HG02840 (cell line): ENCODE results near the gene RPRD1B.

ENCODE experiments used
- ATAC-seq: cut with Tn5 transposase; IDR thresholded peaks from one replicate; pipeline ENCODE4 v1.9.1; 2021; ENCODE audit warnings: mild to moderate bottlenecking, moderate library complexity, moderate number of reproducible peaks; ENCODE audit not compliant: unreplicated experiment, low FRiP score

The RPRD1B gene

GRCh38 chr20:38132910-38133501 lies 99.5 kb downstream of the RPRD1B start:
- ATAC-seq = no peak

DNA sequence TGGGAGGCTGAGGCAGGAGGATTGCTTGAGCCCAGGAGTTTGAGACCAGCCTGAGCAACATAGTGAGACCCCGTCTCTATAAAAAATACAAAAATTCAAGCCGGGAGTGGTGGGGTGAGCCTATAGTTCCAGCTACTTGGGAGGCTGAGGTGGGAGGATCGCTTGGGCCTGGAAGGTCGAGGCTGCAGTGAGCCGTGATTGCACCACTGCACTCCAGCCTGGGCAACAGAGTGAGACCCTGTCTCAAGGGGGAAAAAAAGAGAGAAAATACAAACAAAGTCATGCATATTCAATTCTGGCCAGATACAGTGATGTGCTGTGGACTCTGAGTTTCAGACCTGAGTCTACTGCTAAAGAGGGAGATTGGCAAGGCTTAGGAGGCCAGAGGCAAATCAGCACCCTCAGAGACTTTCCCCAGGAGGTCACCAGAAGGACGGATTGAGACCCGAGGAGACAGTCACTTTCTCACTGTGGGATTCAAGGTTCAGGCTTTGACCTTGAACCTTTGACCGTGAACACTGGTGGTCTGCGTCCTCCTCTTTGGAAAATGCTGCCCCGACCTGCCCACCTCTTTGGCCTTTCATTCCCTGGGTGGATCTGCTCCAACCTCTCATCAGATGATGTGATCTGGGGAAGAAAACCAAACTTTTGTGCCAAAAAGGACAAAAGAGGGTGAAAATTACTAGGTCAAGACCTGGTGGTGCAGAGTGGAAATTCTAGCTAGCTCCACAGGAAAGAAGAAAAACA lies 100.3 kb downstream of the RPRD1B start:
- ATAC-seq = no peak

- no peak for ATAC-seq
These were observed 101.1 kb downstream of the RPRD1B start for GRCh38 chr20:38134427-38135270.

DNA sequence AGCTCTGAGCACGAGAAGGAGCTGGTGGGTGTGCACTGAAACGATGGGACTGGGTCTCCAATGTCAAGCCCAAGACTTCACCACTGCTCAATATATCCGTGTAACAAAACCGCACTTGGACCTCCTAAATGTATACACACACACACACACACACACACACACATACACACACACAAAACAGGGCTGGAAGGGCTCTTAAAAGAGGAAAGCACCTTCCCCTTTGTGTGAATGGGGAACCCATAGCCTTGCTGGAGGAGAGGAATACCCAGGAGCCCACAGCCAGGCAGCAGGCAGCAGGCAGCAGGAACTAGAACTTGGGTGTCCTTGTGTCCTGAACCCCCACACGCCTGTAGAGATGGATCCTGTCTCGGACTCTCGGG lies 101.7 kb downstream of the RPRD1B start:
- ATAC-seq = no peak

GRCh38 chr20:38135651-38136420 lies 102.3 kb downstream of the RPRD1B start:
- no peak for ATAC-seq

- ATAC-seq = no peak
These were observed 103.1 kb downstream of the RPRD1B start for GRCh38 chr20:38136421-38137245.

DNA sequence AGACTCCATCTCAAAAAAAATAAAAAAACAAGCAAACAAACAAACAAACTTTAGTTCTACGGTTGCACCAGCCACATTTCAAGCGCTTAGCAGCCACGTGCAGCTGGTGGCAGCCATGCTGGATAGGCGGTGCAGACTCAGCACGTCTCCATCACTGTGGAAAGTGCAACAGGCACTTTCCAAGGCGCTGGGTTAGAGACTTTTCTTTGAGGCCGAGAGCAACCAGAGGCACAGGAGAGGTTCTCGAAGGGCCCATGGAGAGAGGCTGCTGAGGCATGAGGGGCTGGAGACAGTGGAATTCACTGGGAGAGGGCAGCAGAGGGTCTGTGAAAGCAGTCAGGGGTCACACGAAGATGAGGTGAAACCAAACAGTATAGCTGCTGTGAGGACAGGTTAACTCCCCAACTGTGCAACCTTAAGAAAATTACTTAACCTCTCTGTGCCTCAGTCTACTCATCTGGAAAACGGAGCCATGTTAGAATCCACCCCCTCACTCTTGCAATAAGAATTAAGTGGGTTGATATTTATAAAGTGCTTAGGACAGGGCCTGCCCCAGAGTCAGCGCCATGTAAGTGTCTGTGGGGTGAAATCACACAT lies 104.0 kb downstream of the RPRD1B start:
- no peak for ATAC-seq

DNA sequence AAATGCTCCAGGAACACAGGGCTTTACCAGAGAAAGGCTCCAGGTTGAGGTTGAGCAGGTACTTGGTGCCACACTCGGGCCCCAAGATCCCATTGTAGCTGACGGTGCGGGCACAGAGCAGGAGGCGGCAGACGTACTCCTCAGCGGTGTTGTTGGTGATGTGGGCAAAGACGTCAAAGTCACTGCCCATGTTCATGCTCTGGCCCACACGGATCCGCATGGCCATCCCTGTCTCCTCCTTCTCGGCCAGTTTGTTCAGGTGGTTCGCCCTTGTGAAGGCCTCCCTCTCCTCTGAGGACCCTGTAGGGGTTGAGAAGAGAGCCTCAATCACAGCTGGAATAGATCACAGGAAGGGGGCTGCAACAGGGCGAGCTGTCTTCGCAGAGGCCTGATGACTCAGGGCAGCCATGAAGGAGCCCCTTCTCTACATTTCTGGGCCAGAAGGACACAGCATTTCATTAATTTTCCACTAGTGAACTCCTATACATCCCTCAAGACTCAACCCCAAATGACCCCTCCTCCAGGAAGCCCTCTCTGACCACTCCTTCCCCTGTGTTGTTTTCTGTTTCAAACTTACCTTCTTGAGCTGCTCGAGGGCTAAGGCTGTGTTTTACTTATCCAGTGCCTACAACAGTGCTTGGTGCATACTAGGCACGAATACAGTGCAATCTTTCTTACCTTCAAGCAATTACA lies 104.7 kb downstream of the RPRD1B start:
- ATAC-seq = no peak

DNA sequence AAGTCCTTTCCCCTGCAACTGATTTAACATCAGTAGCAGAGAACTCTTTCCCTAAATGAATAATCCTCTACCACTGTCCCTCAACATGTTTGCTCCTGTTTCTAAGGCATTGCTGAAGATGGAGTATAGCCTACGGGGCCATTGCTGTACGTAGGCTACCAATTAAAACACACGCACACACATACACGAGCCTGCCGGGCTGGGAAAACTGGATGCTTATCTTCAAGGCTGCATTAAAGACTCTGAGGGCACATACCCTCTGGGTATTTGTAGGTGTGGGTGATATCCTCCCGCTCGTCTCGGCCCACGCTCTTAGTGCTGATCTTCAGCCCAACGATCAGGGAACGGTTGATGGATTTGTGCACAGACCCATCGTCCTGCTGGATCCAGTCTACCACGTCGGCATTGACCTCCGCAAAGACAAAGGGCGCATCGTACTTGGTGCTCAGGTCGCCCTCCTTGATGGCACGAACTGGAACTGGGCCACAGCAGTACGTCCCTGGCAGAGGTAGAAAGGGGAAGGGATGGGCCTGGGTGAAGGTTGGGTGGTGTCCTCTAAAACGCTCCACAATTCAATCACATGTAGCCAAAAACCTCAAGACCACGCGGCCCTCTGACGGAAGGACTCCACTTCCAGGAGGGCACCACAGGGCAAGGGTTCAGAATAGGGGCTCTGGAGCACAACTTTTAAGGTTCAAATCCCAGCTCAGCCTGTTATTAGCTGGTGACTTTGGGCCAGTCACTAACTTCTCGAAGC lies 105.8 kb downstream of the RPRD1B start:
- no peak for ATAC-seq

DNA sequence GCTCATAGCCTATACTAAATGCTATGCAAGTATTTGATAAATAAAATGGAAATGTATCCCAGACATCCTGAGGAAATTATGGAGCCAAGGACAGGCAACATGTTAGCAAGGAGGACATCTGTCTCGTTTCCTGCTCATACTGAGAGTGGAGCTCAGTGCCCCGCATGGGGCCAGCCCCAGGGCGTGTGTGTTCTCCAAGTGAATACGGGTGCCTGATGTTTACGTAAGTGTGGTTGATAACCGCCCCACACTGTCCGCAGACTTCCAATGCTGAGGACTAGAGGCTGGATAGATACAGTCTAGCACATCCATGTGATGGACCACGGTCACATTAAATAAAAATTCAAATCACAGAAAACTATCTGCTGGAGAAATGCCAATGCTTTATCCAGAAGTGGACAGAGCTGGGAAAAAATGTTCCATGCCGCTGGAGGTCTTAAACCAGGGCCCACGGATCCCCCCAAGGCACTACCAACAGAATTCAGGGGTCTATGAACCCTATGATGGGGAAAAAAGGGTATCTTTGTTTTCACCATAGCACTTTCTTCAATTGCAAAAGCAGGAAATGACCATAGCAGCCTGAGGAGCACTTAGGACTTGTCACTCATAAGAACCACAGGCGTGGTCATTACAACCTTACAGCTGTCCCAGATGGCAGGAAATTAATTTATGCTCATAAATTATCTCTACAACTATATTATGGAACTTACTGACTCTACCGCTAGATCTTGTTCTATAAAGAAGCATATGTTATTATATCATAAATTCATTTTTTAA lies 106.6 kb downstream of the RPRD1B start:
- no peak for ATAC-seq

DNA sequence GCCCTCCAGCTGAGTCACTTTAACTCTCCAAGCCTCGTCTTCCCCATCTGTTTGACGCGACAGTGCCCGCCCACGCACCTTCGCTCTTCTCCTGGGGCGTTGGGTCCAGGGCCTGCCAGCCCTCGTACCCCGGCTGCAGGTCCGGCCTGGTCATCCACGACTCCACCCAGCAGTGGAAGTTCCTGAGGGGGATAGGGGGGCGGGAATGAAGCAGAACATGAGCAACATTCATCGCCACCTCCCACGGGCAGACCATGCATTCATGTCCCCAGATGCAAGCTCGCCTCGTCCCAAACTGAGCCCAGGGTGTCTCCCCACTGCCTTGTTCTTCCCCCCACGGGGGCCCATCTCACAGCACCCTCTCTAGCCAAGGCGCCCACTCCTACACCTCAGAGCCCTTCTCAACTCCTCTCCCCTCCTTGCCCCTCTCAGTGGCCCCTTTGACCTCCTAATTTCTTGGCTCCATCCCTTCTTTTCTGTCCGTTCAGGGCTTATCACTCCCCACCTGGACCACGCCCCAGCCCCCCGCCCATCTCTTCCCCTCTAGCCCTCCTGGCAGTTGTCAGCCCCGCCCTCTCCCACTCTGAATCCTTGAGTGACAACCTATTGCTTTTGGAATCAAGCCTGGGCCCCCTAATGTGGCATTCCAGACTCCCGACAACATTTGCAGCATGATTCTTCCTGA lies 107.8 kb downstream of the RPRD1B start:
- no peak for ATAC-seq
